ENCODE data around the gene PGAM2.

PGAM2 gene

GRCh38 chr7:44112231-44112996 is 47.0 kb upstream of the PGAM2 start (continued):
- TF ChIP-seq ZNF449 (tag by site-specific recombination; IDR thresholded peaks at IDR 0.05) = peak; percentile 79

- no peak overlapping the region for H3K27ac ChIP-seq (ENCODE audit: extremely low read depth, low read depth, low read length)
- peaks cover 0 to 26% of the 10 kb centered on the region in 2 experiments; a peak in 1 of 3 replicates for H3K36me3 ChIP-seq (ENCODE audit: control insufficient read depth in 2 of 2, insufficient read depth in 1 of 2, low read length in 2 of 2)
- no peak overlapping the region for H3K4me3 ChIP-seq (ENCODE audit: low read depth, low read length)
- H3K9me3 ChIP-seq (ENCODE audit: control insufficient read depth, insufficient read depth, low read depth, low read length) = no peaks in the 10 kb centered on the region
- TF ChIP-seq GLIS1 (tag by site-specific recombination; IDR thresholded peaks at IDR 0.05) = 0 out of 2 replicates have a peak, but pooled peaks have one; percentile 11
- TF ChIP-seq, protein P1, sequence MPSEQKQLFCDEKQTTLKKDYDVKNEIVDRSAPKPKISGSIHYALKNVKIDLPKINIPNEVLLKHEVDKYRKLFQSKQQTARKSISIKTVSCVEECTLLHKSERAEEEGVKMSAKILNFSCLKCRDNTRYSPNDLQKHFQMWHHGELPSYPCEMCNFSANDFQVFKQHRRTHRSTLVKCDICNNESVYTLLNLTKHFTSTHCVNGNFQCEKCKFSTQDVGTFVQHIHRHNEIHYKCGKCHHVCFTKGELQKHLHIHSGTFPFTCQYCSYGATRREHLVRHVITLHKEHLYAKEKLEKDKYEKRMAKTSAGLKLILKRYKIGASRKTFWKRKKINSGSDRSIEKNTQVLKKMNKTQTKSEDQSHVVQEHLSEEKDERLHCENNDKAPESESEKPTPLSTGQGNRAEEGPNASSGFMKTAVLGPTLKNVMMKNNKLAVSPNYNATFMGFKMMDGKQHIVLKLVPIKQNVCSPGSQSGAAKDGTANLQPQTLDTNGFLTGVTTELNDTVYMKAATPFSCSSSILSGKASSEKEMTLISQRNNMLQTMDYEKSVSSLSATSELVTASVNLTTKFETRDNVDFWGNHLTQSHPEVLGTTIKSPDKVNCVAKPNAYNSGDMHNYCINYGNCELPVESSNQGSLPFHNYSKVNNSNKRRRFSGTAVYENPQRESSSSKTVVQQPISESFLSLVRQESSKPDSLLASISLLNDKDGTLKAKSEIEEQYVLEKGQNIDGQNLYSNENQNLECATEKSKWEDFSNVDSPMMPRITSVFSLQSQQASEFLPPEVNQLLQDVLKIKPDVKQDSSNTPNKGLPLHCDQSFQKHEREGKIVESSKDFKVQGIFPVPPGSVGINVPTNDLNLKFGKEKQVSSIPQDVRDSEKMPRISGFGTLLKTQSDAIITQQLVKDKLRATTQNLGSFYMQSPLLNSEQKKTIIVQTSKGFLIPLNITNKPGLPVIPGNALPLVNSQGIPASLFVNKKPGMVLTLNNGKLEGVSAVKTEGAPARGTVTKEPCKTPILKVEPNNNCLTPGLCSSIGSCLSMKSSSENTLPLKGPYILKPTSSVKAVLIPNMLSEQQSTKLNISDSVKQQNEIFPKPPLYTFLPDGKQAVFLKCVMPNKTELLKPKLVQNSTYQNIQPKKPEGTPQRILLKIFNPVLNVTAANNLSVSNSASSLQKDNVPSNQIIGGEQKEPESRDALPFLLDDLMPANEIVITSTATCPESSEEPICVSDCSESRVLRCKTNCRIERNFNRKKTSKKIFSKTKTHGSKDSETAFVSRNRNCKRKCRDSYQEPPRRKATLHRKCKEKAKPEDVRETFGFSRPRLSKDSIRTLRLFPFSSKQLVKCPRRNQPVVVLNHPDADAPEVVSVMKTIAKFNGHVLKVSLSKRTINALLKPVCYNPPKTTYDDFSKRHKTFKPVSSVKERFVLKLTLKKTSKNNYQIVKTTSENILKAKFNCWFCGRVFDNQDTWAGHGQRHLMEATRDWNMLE (tag by site-specific recombination; conservative IDR thresholded peaks at IDR 0.05; ENCODE audit: low read depth) = no peak
- TF ChIP-seq PATZ1 (tag by site-specific recombination; IDR thresholded peaks at IDR 0.05) = peak; percentile 40; the same call in 1 of the 2 replicates
- no peak for TF ChIP-seq ZNF221 (tag by site-specific recombination; IDR thresholded peaks at IDR 0.05; ENCODE audit: borderline replicate concordance)
- TF ChIP-seq, protein P2, sequence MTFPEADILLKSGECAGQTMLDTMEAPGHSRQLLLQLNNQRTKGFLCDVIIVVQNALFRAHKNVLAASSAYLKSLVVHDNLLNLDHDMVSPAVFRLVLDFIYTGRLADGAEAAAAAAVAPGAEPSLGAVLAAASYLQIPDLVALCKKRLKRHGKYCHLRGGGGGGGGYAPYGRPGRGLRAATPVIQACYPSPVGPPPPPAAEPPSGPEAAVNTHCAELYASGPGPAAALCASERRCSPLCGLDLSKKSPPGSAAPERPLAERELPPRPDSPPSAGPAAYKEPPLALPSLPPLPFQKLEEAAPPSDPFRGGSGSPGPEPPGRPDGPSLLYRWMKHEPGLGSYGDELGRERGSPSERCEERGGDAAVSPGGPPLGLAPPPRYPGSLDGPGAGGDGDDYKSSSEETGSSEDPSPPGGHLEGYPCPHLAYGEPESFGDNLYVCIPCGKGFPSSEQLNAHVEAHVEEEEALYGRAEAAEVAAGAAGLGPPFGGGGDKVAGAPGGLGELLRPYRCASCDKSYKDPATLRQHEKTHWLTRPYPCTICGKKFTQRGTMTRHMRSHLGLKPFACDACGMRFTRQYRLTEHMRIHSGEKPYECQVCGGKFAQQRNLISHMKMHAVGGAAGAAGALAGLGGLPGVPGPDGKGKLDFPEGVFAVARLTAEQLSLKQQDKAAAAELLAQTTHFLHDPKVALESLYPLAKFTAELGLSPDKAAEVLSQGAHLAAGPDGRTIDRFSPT (tag by site-specific recombination; IDR thresholded peaks at IDR 0.05) = 0 out of 2 replicates have a peak, but pooled peaks have one; percentile 12
- 0 out of 2 replicates have a peak, but pooled peaks have one; percentile 27 for TF ChIP-seq SCRT2 (tag by site-specific recombination; IDR thresholded peaks at IDR 0.05)
- H3K4me1 ChIP-seq (ENCODE audit: control insufficient read depth, insufficient read depth, low read length) = no peaks in the 10 kb centered on the region
- CTCF ChIA-PET = interaction anchor here (0.5 to 1.0 kb wide), 3 partner anchors 11 to 111 kb away, joined by 3 read pairs; no protein-coding TSS in a partner anchor
- POLR2A ChIA-PET = interaction anchor here (1.0 to 1.2 kb wide), 3 partner anchors 12 to 89 kb away, joined by 3 to 5 read pairs (median 4); partner anchors contain the start of genes PGAM2 and POLD2
Measured at GRCh38 chr7:44111761-44112160, 46.4 kb upstream of the PGAM2 start.
